ENCODE results near the gene ESRP2.
A peak's percentile ranks its signal among the peaks of the same experiment; 100 is the strongest.

The ESRP2 gene

DNA sequence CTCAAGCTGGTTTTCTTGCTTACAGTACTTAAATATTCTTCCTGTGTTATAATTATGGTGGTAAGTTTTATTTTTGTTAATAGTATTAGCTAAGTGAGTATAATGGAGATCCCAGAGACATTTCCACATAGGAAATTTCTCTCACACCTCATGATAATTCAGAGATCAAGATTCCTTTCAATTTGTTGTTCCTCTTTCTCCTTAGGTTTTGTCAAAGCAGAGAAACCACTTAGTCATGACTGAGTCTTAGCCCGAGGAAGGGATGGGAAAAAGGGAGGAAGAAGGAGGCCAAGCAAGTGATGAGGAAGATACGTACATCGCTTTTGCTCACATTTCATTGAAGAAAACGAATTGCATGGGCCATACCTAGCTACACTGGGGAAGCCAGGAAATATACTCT, 18.4 kb downstream of the ESRP2 start:
- TF ChIP-seq, protein P1, sequence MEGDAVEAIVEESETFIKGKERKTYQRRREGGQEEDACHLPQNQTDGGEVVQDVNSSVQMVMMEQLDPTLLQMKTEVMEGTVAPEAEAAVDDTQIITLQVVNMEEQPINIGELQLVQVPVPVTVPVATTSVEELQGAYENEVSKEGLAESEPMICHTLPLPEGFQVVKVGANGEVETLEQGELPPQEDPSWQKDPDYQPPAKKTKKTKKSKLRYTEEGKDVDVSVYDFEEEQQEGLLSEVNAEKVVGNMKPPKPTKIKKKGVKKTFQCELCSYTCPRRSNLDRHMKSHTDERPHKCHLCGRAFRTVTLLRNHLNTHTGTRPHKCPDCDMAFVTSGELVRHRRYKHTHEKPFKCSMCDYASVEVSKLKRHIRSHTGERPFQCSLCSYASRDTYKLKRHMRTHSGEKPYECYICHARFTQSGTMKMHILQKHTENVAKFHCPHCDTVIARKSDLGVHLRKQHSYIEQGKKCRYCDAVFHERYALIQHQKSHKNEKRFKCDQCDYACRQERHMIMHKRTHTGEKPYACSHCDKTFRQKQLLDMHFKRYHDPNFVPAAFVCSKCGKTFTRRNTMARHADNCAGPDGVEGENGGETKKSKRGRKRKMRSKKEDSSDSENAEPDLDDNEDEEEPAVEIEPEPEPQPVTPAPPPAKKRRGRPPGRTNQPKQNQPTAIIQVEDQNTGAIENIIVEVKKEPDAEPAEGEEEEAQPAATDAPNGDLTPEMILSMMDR (conservative IDR thresholded peaks at IDR 0.05; ENCODE audit: low read depth, low read length): no peak
- no peak overlapping the region for H3K4me3 ChIP-seq (ENCODE audit: low read depth, low read length)
- DNase-seq (ENCODE audit: low read depth): no peak

DNA sequence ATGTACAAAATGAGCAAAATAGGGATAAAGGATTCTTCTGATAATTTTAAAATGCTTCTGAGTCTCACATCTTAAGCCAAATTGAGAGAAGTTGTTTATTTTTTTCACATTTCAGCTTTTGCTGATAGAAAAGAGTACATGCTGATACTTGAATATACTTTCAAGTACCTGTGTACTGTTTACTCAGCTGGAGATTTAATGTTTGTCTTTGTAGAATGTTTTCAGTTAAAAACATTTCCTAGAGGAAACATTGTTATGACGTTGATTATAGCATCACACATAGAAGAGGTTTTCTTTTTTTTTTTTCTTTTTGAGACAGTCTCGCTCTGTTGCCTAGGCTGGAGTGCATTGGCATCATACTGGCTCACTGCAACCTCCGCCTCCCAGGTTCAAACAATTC, 19.7 kb downstream of the ESRP2 start:
- no peak overlapping the region for H3K4me3 ChIP-seq (ENCODE audit: low read depth, low read length)
- DNase-seq (ENCODE audit: low read depth): no peak
- TF ChIP-seq, protein P1 (conservative IDR thresholded peaks at IDR 0.05; ENCODE audit: low read depth, low read length): no peak

DNA sequence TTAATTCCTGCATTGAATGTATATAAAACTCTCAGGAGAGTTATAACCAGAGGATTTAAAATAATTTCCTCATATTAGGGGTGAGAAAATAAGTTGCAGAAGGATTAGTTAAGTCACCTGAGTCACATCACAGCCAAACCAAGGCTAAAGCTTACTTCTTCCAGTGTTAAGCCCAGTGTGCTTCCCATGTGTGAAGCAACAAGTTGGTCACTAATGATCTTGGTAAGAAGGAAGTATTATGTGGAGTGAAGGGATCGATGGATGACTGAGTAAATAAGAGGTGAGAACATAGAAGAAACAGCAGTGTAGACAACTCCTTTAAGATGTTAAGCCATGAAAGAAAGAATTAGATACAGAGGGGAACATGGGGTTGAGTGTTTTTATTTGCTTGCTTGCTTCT, 20.6 kb downstream of the ESRP2 start:
- no peak overlapping the region for H3K4me3 ChIP-seq (ENCODE audit: low read depth, low read length)
- TF ChIP-seq, protein P1 (conservative IDR thresholded peaks at IDR 0.05; ENCODE audit: low read depth, low read length): no peak
- no peak for DNase-seq (ENCODE audit: low read depth)

DNA sequence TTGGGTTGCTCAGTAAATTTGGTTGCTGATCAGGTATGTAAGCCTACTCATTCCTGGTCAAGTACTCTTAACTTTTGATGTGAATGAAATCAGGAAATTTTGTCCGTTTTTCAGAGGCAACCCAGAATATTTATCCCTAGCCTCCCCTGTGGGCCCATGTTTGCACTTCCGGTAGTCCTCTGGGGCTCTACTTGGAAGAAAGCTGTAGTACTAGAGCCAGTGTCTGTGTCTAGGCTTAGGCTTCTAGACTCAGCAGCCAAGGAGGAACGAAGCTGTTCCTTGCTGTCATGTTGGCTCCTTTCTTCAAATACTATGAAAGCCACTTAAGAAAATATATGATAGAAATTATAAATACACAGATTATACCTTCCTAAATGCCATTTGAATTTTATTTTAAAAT, 21.2 kb downstream of the ESRP2 start:
- DNase-seq (ENCODE audit: low read depth): no peak
- TF ChIP-seq, protein P1 (conservative IDR thresholded peaks at IDR 0.05; ENCODE audit: low read depth, low read length): no peak

DNA sequence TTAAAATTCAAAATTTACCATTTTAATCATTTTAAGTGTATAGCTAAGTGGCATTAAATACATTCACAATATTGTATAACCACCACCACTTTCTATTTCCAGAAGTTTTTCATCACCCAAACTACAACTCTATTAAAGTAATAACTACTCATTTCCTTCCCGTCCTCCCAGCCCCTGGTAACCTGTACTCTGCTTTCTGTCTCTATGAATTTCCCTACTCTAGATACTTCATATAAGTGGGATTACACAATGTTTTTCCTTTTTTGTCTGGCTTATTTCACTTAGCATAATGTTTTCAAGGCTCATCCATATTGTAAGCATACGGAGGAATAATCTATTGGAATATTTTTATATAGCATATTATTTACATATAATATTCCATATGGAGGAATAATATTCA, 29.7 kb downstream of the ESRP2 start:
- TF ChIP-seq, protein P1 (conservative IDR thresholded peaks at IDR 0.05; ENCODE audit: low read depth, low read length): no peak
- no peak overlapping the region for H3K4me3 ChIP-seq (ENCODE audit: low read depth, low read length)
- DNase-seq (ENCODE audit: low read depth): no peak

More for the DNA sequence above, 21.2 kb downstream of the ESRP2 start:
- no peak overlapping the region for H3K4me3 ChIP-seq (ENCODE audit: low read depth, low read length)

DNA sequence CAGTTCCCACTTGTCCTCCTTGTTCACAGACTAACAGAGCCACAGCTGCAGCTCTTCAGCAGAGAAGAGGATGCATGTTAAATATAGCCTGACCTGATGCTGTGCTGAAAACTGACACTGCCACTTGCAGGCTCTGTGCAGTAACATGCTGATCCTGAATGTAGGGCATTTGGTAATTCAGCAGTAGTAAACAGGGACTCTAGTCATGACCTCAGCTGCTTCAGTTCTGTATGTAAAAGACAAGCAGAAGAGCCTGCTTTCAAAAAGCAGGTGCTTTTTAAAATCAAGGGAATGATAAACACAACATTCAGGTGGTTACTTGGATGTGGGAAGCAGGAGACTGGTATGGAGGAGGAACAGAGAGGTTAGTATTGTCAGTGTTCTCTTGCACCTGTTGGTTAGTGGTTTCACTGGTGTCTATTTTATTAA, 33.8 kb downstream of the ESRP2 start:
- DNase-seq (ENCODE audit: low read depth): peak; percentile 83
- H3K4me3 ChIP-seq (ENCODE audit: low read depth, low read length): no peak overlapping the region
- TF ChIP-seq, protein P1 (conservative IDR thresholded peaks at IDR 0.05; ENCODE audit: low read depth, low read length): peak; percentile 42

DNA sequence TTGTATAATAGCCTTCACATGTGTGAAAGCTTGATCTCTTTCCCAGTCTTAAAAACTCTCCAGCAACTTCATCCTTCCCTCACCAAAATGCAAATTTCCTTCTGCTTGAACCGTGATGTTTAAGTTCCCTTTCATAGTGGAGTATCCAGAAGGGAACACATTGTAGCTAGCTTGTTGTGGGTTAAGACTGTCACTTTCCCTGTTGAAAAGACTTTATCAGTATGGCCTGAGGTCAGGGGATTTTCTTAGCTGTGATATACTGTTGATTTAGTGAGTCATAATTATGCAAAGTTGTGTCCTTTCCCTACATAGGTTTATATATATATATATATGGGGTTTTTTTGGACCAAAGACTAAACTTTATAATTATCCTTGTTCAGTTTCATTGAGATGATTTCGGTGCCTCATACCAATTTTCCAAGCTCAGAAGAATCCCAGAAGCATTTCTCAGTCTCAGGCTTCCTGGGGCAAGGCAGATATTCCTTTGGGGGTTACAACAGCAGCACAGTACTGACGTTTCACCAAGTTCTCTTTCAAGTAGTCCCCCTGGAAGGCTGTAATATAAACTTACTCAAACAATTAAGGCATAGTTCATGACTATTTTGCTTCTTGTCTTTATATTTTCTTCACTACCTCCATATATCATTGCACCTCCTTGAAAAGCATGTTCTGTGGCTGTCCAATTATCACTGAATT, 35.7 kb downstream of the ESRP2 start:
- DNase-seq (ENCODE audit: low read depth): peak; percentile 63
- TF ChIP-seq, protein P1 (conservative IDR thresholded peaks at IDR 0.05; ENCODE audit: low read depth, low read length): no peak
- no peak overlapping the region for H3K4me3 ChIP-seq (ENCODE audit: low read depth, low read length)
